OCI-LY7 (cell line): ENCODE data around the gene ADARB2.

Experiments
- CTCF ChIP-seq: fragments of 200-600 bp; sonication (generic); conservative IDR thresholded peaks from 2 replicates; pipeline ENCODE4 v1.5.1; 2014; ENCODE audit warnings: mild to moderate bottlenecking, antibody characterized with exemption, low read length, moderate library complexity, mixed read lengths
- EZH2phosphoT487 ChIP-seq: fragments of 200-600 bp; sonication (generic); IDR thresholded peaks from 2 replicates; pipeline ENCODE4 v1.6.1; 2018; ENCODE audit warnings: low read depth, borderline replicate concordance, mild to moderate bottlenecking, mixed run types, antibody characterized with exemption, low read length, moderate library complexity, mixed read lengths

GRCh38 chr10:1233031-1233430 lies 504.3 kb downstream of the ADARB2 start:
- TF ChIP-seq CTCF (no peak), EZH2phosphoT487 (no peak)
